Stomach smooth muscle (tissue), 2 donors: ENCODE measurements around the gene ASF1B.

Experiments used
- H3K27ac ChIP-seq: one replicate; pipeline ENCODE4 v1.7.0; 2013; ENCODE audit warnings: mild to moderate bottlenecking, low read length, inconsistent platforms
- H3K27me3 ChIP-seq, 2 donors: one replicate each; pipeline ENCODE4 v1.7.0; 2013; ENCODE audit warnings: low read length in 2 of 2; ENCODE audit not compliant: insufficient read depth in 2 of 2, control insufficient read depth in 1 of 2
- H3K36me3 ChIP-seq, 2 donors: one replicate each; pipeline ENCODE4 v1.7.0; 2013; ENCODE audit warnings: low read length in 2 of 2; ENCODE audit not compliant: control insufficient read depth in 2 of 2, insufficient read depth in 2 of 2
- H3K4me1 ChIP-seq: one replicate; pipeline ENCODE4 v1.7.0; 2013; ENCODE audit warnings: low read length; ENCODE audit not compliant: control insufficient read depth, insufficient read depth
- H3K4me3 ChIP-seq, 2 donors: one replicate each; pipeline ENCODE4 v1.7.0; 2013; ENCODE audit warnings: low read length in 2 of 2
- H3K9ac ChIP-seq, 2 donors: one replicate each; pipeline ENCODE4 v1.7.0; 2013; ENCODE audit warnings: low read length in 2 of 2, mild to moderate bottlenecking in 1 of 2
- H3K9me3 ChIP-seq, 2 donors: one replicate each; pipeline ENCODE4 v1.7.0; 2013; ENCODE audit warnings: low read length in 2 of 2; ENCODE audit not compliant: control insufficient read depth in 2 of 2
- donor health status: healthy.
- donor health status: Pancreatic carcinoma.

ASF1B gene

DNA sequence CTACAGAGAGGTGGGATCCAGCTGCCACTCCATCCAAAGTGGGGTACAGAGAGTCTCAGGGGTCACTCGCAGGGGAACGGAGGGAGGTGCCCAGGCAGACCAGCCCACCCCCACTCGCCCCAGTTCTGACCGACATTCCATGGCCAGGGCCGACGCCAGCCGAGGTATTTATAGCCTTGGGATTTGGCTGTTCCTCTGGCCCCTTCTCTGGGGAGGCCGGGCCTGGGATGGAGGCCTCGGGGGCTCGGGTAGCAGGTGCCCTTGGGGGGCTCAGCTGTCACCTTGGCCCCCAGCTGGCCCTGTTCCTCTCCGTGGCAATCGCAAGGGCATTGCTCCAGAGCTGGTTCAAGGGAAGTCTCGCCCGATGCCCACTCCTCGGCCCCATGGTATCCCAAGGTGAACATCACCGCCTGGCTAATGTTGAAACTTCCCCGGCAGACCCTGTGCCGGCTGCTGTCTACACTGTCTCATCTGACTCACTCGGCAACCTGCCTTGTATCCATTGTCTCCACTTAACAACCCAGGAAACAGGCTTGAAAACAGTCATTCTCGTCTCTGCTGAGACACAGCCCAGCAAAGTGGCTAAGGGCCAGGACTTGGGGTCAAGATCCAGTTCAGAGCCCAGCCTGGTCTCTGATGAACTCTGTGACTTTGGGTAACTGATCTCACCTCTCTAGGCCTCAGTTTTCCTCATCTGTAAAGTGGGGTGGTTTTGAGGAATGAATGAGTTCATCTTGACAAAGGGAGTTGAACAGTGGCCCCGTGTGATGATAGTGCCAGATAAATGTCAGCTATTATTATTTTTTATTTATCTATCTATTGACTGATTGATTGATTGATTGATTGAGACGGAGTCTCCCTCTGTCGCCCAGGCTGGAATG, 28.6 kb downstream of the ASF1B start:
- Histone ChIP-seq H3K9ac (peak overlapping the region; percentile 57 to 62), H3K36me3 (peaks cover 10 to 12% of the 10 kb centered on the region in 2 donors), H3K4me3 (no peak overlapping the region), H3K27ac (peak overlapping the region; percentile 86), H3K27me3 (no peaks in the 10 kb centered on the region), H3K4me1 (peaks cover 27% of the 10 kb centered on the region), H3K9me3 (no peaks in the 10 kb centered on the region)

- H3K9ac ChIP-seq: no peak overlapping the region
- H3K9me3 ChIP-seq: no peaks in the 10 kb centered on the region
- H3K27ac ChIP-seq: no peak overlapping the region
- no peaks in the 10 kb centered on the region for H3K27me3 ChIP-seq
- peaks cover 19 to 21% of the 10 kb centered on the region in 2 donors for H3K36me3 ChIP-seq
- no peak overlapping the region for H3K4me3 ChIP-seq
- H3K4me1 ChIP-seq: peaks cover 17% of the 10 kb centered on the region
Observed at GRCh38 chr19:14106840-14107239, 29.5 kb downstream of the ASF1B start.

DNA sequence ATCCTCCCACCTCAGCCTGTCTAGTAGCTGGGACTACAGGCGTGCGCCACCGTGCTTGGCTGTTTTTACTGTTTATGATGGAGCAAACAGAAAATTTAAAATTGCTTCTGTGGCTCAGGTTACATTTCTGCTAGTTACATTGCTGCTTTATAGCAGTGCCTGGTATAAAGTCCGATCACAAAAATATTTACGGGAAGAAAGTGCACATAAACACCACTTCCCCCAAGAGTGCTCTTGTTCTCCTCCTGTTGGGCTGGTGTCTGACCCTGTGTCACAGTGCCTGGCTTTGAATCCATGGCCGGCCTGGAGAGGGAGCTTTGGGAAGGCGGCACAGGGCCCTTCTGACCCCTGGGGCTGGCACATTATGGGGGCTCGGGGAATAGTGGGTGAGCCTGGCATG, 30.7 kb downstream of the ASF1B start:
- H3K9ac ChIP-seq: no peak overlapping the region
- H3K27ac ChIP-seq: peak overlapping the region; percentile 18
- no peaks in the 10 kb centered on the region for H3K27me3 ChIP-seq
- H3K4me1 ChIP-seq: peaks cover 12% of the 10 kb centered on the region
- peaks cover 22 to 27% of the 10 kb centered on the region in 2 donors for H3K36me3 ChIP-seq
- no peak overlapping the region for H3K4me3 ChIP-seq
- H3K9me3 ChIP-seq: no peaks in the 10 kb centered on the region

- Histone ChIP-seq H3K9ac (no peak overlapping the region), H3K4me1 (peaks cover 11% of the 10 kb centered on the region), H3K4me3 (no peak overlapping the region), H3K27me3 (no peaks in the 10 kb centered on the region), H3K36me3 (peaks cover 25 to 30% of the 10 kb centered on the region in 2 donors), H3K9me3 (no peaks in the 10 kb centered on the region), H3K27ac (no peak overlapping the region)
Observed at GRCh38 chr19:14103310-14103709, 33.1 kb downstream of the ASF1B start.

DNA sequence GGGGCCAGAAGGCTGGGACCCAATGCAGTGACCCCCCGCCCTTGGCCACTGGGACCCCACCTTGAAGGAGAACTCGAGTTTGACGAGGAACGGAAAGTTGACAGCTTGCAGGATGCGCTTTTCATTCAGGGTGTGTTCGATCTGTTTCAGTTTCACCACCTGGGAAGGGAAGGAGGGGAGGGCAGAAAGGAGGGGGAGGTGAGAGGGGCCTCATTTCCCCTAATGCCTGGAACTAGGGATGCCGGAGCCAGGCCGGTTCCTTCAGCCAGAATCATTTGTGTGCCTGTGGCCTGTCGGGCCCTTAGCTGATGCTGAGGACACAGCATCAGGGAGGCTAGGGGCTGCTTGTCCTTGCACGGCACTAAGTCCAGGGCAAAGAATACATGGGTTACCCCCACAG, 33.6 kb downstream of the ASF1B start:
- Histone ChIP-seq H3K9ac (no peak overlapping the region), H3K27me3 (no peaks in the 10 kb centered on the region), H3K4me1 (peaks cover 7% of the 10 kb centered on the region), H3K36me3 (peaks cover 29 to 31% of the 10 kb centered on the region in 2 donors), H3K9me3 (no peaks in the 10 kb centered on the region), H3K4me3 (no peak overlapping the region), H3K27ac (no peak overlapping the region)

DNA sequence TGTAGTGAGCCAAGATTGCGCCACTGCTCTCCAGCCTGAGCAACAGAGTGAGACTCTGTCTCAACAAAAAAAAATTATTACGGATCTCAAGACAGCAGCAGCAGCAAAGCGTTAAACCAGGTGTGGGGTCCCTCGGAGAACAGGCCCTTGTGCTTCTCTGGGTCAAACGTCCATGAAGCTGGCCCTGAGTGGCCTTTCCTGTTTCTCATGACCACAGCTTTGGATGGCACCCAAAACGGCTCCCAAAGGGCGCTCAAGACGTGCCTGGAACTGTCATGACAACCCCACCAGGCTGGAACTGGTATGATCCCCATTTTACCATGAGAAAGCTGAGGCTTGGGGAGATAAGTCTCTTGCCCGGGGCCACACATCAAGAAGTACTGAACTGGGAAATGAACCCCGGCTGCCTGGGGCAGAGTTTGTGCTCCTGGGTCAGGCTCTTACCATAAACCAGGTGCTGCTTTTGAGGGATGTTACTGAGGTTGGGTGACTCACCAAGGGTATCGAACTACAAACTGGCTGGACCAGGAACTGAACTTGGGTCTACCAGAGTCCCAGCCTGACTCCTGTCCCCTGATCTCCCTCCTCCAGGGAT, 34.2 kb downstream of the ASF1B start:
- no peak overlapping the region for H3K27ac ChIP-seq
- peaks cover 33 to 35% of the 10 kb centered on the region in 2 donors for H3K36me3 ChIP-seq
- H3K4me3 ChIP-seq: no peak overlapping the region
- no peaks in the 10 kb centered on the region for H3K27me3 ChIP-seq
- peaks cover 1% of the 10 kb centered on the region for H3K4me1 ChIP-seq
- no peaks in the 10 kb centered on the region for H3K9me3 ChIP-seq
- H3K9ac ChIP-seq: no peak overlapping the region

- H3K36me3 ChIP-seq: peaks cover 33 to 44% of the 10 kb centered on the region in 2 donors
- no peaks in the 10 kb centered on the region for H3K27me3 ChIP-seq
- H3K9me3 ChIP-seq: no peaks in the 10 kb centered on the region
- no peak overlapping the region for H3K4me3 ChIP-seq
- H3K27ac ChIP-seq: no peak overlapping the region
- no peak overlapping the region for H3K9ac ChIP-seq
- H3K4me1 ChIP-seq: no peaks in the 10 kb centered on the region
Observed at GRCh38 chr19:14101003-14101545, 35.3 kb downstream of the ASF1B start.

- Histone ChIP-seq H3K4me1 (no peaks in the 10 kb centered on the region), H3K27me3 (no peaks in the 10 kb centered on the region), H3K9ac (no peak overlapping the region), H3K27ac (no peak overlapping the region), H3K36me3 (peaks cover 24 to 30% of the 10 kb centered on the region in 2 donors), H3K4me3 (no peak overlapping the region), H3K9me3 (peaks cover 2 to 6% of the 10 kb centered on the region in 2 donors)
Observed at GRCh38 chr19:14097532-14098151, 38.7 kb downstream of the ASF1B start.

- peaks cover 17 to 23% of the 10 kb centered on the region in 2 donors for H3K36me3 ChIP-seq
- H3K9me3 ChIP-seq: peaks cover 2 to 6% of the 10 kb centered on the region in 2 donors
- no peak overlapping the region for H3K4me3 ChIP-seq
- peaks cover 4% of the 10 kb centered on the region for H3K4me1 ChIP-seq
- no peak overlapping the region for H3K27ac ChIP-seq
- no peaks in the 10 kb centered on the region for H3K27me3 ChIP-seq
- no peak overlapping the region for H3K9ac ChIP-seq
Observed at GRCh38 chr19:14096272-14096992, 40.0 kb downstream of the ASF1B start.

GRCh38 chr19:14094854-14095253, 41.5 kb downstream of the ASF1B start:
- H3K9me3 ChIP-seq: peaks cover 2 to 6% of the 10 kb centered on the region in 2 donors
- H3K9ac ChIP-seq: no peak overlapping the region
- peaks cover 4% of the 10 kb centered on the region for H3K4me1 ChIP-seq
- H3K27me3 ChIP-seq: no peaks in the 10 kb centered on the region
- no peak overlapping the region for H3K27ac ChIP-seq
- H3K36me3 ChIP-seq: peaks cover 11 to 14% of the 10 kb centered on the region in 2 donors
- no peak overlapping the region for H3K4me3 ChIP-seq
